HepG2 (cell line): Measurements from ENCODE around the gene RP2. TPM values are rescaled to one million over a fixed set of nuclear protein-coding genes. Genes with fewer than 3 reads are reported as not detected.
A peak's percentile ranks its signal among the peaks of the same experiment; 100 is the strongest.

Source experiments
- BCL6 ChIP-seq: IDR thresholded peaks from 2 replicates; pipeline ENCODE4 v1.6.1; 2016; ENCODE audit warnings: missing genetic modification reagents, missing compliant biosample characterization
- CTCF ChIP-seq: sonication (generic); formaldehyde crosslinking; IDR thresholded peaks from 2 replicates; pipeline ENCODE4 v1.5.0; 2020; ENCODE audit warnings: mild to moderate bottlenecking, missing genetic modification reagents, moderate library complexity
- DPF2 ChIP-seq: sonication (generic); formaldehyde crosslinking; IDR thresholded peaks from 2 replicates; pipeline ENCODE4 v1.4.0; 2020; ENCODE audit warnings: mild to moderate bottlenecking, low read depth, missing genetic modification reagents, borderline replicate concordance
- HNRNPL ChIP-seq: fragments of 200-400 bp; formaldehyde crosslinking; IDR thresholded peaks from 2 replicates; pipeline ENCODE4 v1.6.1; 2017; ENCODE audit warnings: mild to moderate bottlenecking, low read depth, low read length
- MBNL3 ChIP-seq: fragments of 250-450 bp; sonication (Bioruptor Pico); conservative IDR thresholded peaks from 2 replicates; pipeline ENCODE4 v1.8.0; 2022; ENCODE audit warnings: mild to moderate bottlenecking, inconsistent platforms
- NR2F6 ChIP-seq, 2 experiments: IDR thresholded peaks; 2 replicates each; pipeline ENCODE4 v1.6.1; 2016; ENCODE audit warnings: antibody characterized with exemption in 1 of 2, mild to moderate bottlenecking in 1 of 2
- RAD51 ChIP-seq: fragments of 450-650 bp; IDR thresholded peaks from 2 replicates; pipeline ENCODE4 v1.6.1; 2016; ENCODE audit warnings: borderline replicate concordance
- RARA ChIP-seq: IDR thresholded peaks from 2 replicates; pipeline ENCODE4 v1.6.1; 2016; ENCODE audit warnings: missing genetic modification reagents, missing compliant biosample characterization
- RELA ChIP-seq: sonication (generic); formaldehyde crosslinking; IDR thresholded peaks from 2 replicates; pipeline ENCODE4 v1.4.0; 2020; ENCODE audit warnings: missing genetic modification reagents
- RERE ChIP-seq: IDR thresholded peaks from 2 replicates; pipeline ENCODE4 v1.6.1; 2016; ENCODE audit warnings: low read depth, missing genetic modification reagents, missing compliant biosample characterization
- TBX2 ChIP-seq: sonication (generic); formaldehyde crosslinking; IDR thresholded peaks from 2 replicates; pipeline ENCODE4 v1.5.0; 2020; ENCODE audit warnings: missing genetic modification reagents, mild to moderate bottlenecking, borderline replicate concordance
- ZNF136 ChIP-seq: sonication (generic); formaldehyde crosslinking; IDR thresholded peaks from 2 replicates; pipeline ENCODE4 v1.8.1; 2022; ENCODE audit warnings: low read depth, mild to moderate bottlenecking, moderate library complexity, missing genetic modification reagents
- ZNF160 ChIP-seq: sonication (generic); formaldehyde crosslinking; IDR thresholded peaks from 2 replicates; pipeline ENCODE4 v1.8.0; 2022; ENCODE audit warnings: mild to moderate bottlenecking, inconsistent platforms, missing genetic modification reagents
- ZNF512 ChIP-seq: sonication (generic); formaldehyde crosslinking; IDR thresholded peaks from 2 replicates; pipeline ENCODE4 v1.4.0; 2020; ENCODE audit warnings: mild to moderate bottlenecking, missing genetic modification reagents
- ZNF570 ChIP-seq: sonication (generic); formaldehyde crosslinking; IDR thresholded peaks from 2 replicates; pipeline ENCODE4 v1.4.0; 2020; ENCODE audit warnings: mild to moderate bottlenecking, missing genetic modification reagents, borderline replicate concordance
- ZNF619 ChIP-seq: sonication (generic); formaldehyde crosslinking; IDR thresholded peaks from 2 replicates; pipeline ENCODE4 v1.4.0; 2020; ENCODE audit warnings: mild to moderate bottlenecking, missing genetic modification reagents
- polyA plus RNA-seq, 8 experiments: library from polyadenylated mRNA; depleted of rRNA in 3 of 8; stranded (reverse) in 7 of 8; unstranded in 1 of 8; fragments of >200 nt; fragmentation: Illumina TruSeq in 4 of 8; extraction: Trizol in 4 of 8; gene quantifications; 2 replicates each; pipeline versions ENCODE4 v1.2.1 to v1.2.3, GENCODE V29; 2011 to 2016; ENCODE audit warnings: low read depth in 4 of 8, missing spikeins in 1 of 8, mixed read lengths in 1 of 8; ENCODE audit not compliant: insufficient read depth in 1 of 8
- total RNA-seq, 5 experiments: library from RNA; depleted of rRNA; stranded (reverse); fragments of >200 nt; fragmentation: Illumina TruSeq; extraction: Trizol; gene quantifications; 2 replicates each; pipeline ENCODE4 v1.2.3, GENCODE V29; 2016; ENCODE audit warnings: low read depth in 1 of 5
- TF ChIP-seq, protein P1 (sequence below): sonication (generic); formaldehyde crosslinking; IDR thresholded peaks from 2 replicates; pipeline ENCODE4 v1.9.0; 2021; ENCODE audit warnings: missing genetic modification reagents, mild to moderate bottlenecking, borderline replicate concordance

The RP2 gene
- total and polyA plus RNA-seq, 2 of the 13 experiments (the other 11 are each of a cell fraction or from before 2014, with no cell fraction given), result 5.0 to 9.9 TPM

DNA sequence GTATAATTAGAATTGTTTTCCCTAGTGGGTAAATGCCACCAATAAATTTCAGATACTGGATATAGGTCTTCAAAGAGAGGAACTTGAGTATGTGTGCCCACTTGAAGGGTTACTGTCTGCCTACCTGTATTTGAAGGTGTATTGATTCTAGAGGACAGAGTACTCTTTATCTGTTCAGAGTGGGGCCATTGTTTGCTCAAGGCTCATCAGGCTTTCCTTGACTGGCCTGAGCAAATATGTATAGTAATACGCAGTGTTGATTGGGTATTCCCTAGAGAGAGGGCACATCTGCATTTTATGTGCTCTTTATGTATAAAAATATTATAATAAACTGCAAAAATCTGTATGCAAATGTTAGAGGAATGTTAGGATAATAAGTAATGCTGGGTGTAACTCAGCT lies 23.7 kb downstream of the RP2 start (continued):
- no peak for TF ChIP-seq CTCF
- TF ChIP-seq, protein P1, sequence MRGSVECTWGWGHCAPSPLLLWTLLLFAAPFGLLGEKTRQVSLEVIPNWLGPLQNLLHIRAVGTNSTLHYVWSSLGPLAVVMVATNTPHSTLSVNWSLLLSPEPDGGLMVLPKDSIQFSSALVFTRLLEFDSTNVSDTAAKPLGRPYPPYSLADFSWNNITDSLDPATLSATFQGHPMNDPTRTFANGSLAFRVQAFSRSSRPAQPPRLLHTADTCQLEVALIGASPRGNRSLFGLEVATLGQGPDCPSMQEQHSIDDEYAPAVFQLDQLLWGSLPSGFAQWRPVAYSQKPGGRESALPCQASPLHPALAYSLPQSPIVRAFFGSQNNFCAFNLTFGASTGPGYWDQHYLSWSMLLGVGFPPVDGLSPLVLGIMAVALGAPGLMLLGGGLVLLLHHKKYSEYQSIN (CRISPR knock-in tag), result no peak
- TF ChIP-seq MBNL3 (CRISPR knock-in tag), result no peak
- TF ChIP-seq RERE (CRISPR knock-in tag), result peak; percentile 49; the same call in 1 of the 2 replicates
- no peak for TF ChIP-seq HNRNPL
- no peak for TF ChIP-seq ZNF136 (CRISPR knock-in tag)
- no peak for TF ChIP-seq RELA
- TF ChIP-seq ZNF160 (CRISPR knock-in tag), result no peak
- TF ChIP-seq BCL6 (CRISPR knock-in tag), result peak; percentile 95
- TF ChIP-seq ZNF570, result no peak
- no peak for TF ChIP-seq ZNF619 (CRISPR knock-in tag)
- no peak for TF ChIP-seq RAD51
- no peak for TF ChIP-seq TBX2 (CRISPR knock-in tag)
- TF ChIP-seq ZNF512, result no peak
- TF ChIP-seq DPF2 (CRISPR knock-in tag), result no peak
- peak; percentile 51 for TF ChIP-seq RARA (CRISPR knock-in tag)
- TF ChIP-seq NR2F6 (IDR thresholded peaks at IDR 0.05), result 0 out of 2 replicates have a peak, but pooled peaks have one; percentile 26
- TF ChIP-seq NR2F6 (CRISPR knock-in tag; IDR thresholded peaks at IDR 0.05), result no peak
